Body of pancreas (tissue), 4 donors: Measurements from ENCODE around the gene TMEM255B.

Source experiments
- POLR2A ChIP-seq, 3 donors: fragments of 450-650 bp; IDR thresholded peaks; one replicate each; pipeline ENCODE4 v1.6.1; 2016; ENCODE audit warnings: antibody characterized with exemption in 3 of 3, mild to moderate bottlenecking in 2 of 3
- TF ChIP-seq, protein P1 (sequence below), 7 experiments: fragments of 450-650 bp in 4 of 7; fragments of 200-600 bp in 3 of 7; sonication (generic) in 3 of 7; IDR thresholded peaks; one replicate each; pipeline ENCODE4 v1.5.1; 2016 to 2019; ENCODE audit warnings: antibody characterized with exemption in 7 of 7

- TF ChIP-seq, protein P1, sequence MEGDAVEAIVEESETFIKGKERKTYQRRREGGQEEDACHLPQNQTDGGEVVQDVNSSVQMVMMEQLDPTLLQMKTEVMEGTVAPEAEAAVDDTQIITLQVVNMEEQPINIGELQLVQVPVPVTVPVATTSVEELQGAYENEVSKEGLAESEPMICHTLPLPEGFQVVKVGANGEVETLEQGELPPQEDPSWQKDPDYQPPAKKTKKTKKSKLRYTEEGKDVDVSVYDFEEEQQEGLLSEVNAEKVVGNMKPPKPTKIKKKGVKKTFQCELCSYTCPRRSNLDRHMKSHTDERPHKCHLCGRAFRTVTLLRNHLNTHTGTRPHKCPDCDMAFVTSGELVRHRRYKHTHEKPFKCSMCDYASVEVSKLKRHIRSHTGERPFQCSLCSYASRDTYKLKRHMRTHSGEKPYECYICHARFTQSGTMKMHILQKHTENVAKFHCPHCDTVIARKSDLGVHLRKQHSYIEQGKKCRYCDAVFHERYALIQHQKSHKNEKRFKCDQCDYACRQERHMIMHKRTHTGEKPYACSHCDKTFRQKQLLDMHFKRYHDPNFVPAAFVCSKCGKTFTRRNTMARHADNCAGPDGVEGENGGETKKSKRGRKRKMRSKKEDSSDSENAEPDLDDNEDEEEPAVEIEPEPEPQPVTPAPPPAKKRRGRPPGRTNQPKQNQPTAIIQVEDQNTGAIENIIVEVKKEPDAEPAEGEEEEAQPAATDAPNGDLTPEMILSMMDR (IDR thresholded peaks at IDR 0.05), result no peak
- no peak for TF ChIP-seq POLR2A (IDR thresholded peaks at IDR 0.05)
Measured at GRCh38 chr13:113855012-113855921, 96.2 kb downstream of the TMEM255B start.
